ENCODE data around the gene ATG16L1.

Gene ATG16L1

DNA sequence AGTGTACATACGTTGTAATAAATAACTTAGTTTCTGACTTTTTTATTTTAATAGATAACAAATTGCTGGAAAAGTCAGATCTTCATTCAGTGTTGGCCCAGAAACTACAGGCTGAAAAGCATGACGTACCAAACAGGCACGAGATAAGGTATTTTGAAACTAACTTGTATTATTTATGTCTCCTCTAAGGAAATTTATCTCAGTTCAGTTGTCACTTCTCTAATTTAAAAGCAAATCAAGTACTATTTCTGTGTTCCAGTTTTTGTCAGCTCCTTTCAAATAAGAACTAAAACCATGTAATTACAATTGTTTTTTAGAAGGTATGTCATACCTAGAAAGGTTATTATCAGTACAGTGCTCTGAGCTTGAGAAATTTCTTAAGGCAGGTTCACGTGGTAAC, 4.6 kb downstream of the ATG16L1 start:
- Histone ChIP-seq H3K4me3 (ENCODE audit: insufficient read depth, low read depth, low read length) (no peak overlapping the region), H3K27me3 (ENCODE audit: control insufficient read depth, insufficient read depth, low read length, poor library complexity, severe bottlenecking) (no peaks in the 10 kb centered on the region), H3K9me3 (ENCODE audit: control insufficient read depth, low read length) (no peaks in the 10 kb centered on the region), H3K4me1 (ENCODE audit: control insufficient read depth, insufficient read depth, low read length) (no peaks in the 10 kb centered on the region), H3K36me3 (ENCODE audit: control insufficient read depth, insufficient read depth, low read length) (peaks cover 17% of the 10 kb centered on the region), H3K27ac (ENCODE audit: insufficient read depth, low read depth, low read length, poor library complexity, severe bottlenecking) (no peak overlapping the region)
- 91 to 98% methylated on average over 1 to 3 of the region's 4 CpGs for WGBS, 2 experiments

DNA sequence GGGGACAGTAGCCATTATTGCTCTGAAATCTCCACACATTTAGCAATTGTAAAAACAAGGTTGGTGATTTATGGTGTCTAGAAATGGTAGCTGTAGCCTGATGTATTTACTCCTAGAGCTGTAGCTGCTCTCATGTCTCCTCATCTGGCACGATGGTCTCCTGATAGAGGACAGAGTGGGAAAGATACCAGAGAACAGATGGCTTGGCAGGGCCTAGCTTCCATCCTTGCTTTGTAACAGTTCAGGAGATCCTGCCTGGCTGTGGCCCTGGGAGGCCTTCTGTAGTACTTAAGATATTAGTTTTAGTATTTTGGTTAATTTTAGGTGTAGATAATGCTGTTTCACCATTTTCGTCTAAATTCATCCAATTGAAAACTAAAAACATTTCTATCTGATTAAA, 6.7 kb downstream of the ATG16L1 start:
- WGBS, 2 experiments, result 94% methylated on average over 1 to 2 of the region's 2 CpGs
- Histone ChIP-seq H3K27me3 (ENCODE audit: control insufficient read depth, insufficient read depth, low read length, poor library complexity, severe bottlenecking) (no peaks in the 10 kb centered on the region), H3K9me3 (ENCODE audit: control insufficient read depth, low read length) (no peaks in the 10 kb centered on the region), H3K4me3 (ENCODE audit: insufficient read depth, low read depth, low read length) (no peak overlapping the region), H3K4me1 (ENCODE audit: control insufficient read depth, insufficient read depth, low read length) (no peaks in the 10 kb centered on the region), H3K36me3 (ENCODE audit: control insufficient read depth, insufficient read depth, low read length) (peaks cover 32% of the 10 kb centered on the region), H3K27ac (ENCODE audit: insufficient read depth, low read depth, low read length, poor library complexity, severe bottlenecking) (no peak overlapping the region)

DNA sequence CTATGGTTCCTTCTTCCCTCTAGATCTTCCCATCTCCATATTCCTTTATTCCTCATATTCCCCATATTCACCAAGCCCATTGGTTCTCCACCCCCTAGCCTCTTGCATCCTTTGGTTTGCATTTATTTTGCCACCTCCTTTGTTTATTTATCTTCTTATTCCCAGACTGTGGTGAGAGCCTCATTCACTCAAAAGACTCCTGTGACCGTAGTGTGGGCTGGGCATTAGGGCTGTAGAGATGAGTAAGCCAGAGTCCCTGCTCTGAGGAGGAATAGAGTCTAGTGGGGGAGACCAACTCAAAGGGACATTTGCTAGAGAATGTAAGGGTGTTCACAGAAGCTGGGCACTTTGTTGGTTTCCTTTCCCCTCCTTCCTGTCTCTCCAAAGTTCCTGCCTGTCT, 8.3 kb downstream of the ATG16L1 start:
- peaks cover 43% of the 10 kb centered on the region for H3K36me3 ChIP-seq (ENCODE audit: control insufficient read depth, insufficient read depth, low read length)
- H3K27ac ChIP-seq (ENCODE audit: insufficient read depth, low read depth, low read length, poor library complexity, severe bottlenecking), result no peak overlapping the region
- H3K27me3 ChIP-seq (ENCODE audit: control insufficient read depth, insufficient read depth, low read length, poor library complexity, severe bottlenecking), result no peaks in the 10 kb centered on the region
- H3K4me1 ChIP-seq (ENCODE audit: control insufficient read depth, insufficient read depth, low read length), result no peaks in the 10 kb centered on the region
- WGBS, 2 experiments, result 93 to 100% methylated on average over 1 of the region's 1 CpG
- H3K9me3 ChIP-seq (ENCODE audit: control insufficient read depth, low read length), result no peaks in the 10 kb centered on the region
- H3K4me3 ChIP-seq (ENCODE audit: insufficient read depth, low read depth, low read length), result no peak overlapping the region

DNA sequence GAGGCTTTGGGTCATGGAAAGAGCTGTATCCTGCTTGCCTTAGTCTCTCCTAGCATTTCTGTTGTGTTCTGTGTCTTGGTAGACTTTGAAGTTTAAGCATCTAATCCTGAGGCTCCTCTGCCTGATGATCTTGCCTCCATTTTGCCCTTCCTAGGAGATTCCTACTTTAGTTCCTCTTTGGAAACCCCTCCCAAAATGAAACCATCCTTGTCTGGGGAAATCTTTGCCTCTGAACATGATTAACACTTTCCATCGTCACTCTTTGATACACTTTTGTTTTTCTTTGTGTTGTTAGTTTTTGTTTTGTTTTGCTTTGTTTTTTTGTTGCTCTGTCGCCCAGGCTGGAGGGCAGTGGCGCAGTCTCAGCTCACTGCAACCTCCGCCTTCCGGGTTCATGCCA, 9.2 kb downstream of the ATG16L1 start:
- no peak overlapping the region for H3K4me3 ChIP-seq (ENCODE audit: insufficient read depth, low read depth, low read length)
- H3K9me3 ChIP-seq (ENCODE audit: control insufficient read depth, low read length), result no peaks in the 10 kb centered on the region
- 93 to 97% methylated on average over 4 to 5 of the region's 5 CpGs for WGBS, 2 experiments
- no peaks in the 10 kb centered on the region for H3K27me3 ChIP-seq (ENCODE audit: control insufficient read depth, insufficient read depth, low read length, poor library complexity, severe bottlenecking)
- no peak overlapping the region for H3K27ac ChIP-seq (ENCODE audit: insufficient read depth, low read depth, low read length, poor library complexity, severe bottlenecking)
- peaks cover 49% of the 10 kb centered on the region for H3K36me3 ChIP-seq (ENCODE audit: control insufficient read depth, insufficient read depth, low read length)
- no peaks in the 10 kb centered on the region for H3K4me1 ChIP-seq (ENCODE audit: control insufficient read depth, insufficient read depth, low read length)

DNA sequence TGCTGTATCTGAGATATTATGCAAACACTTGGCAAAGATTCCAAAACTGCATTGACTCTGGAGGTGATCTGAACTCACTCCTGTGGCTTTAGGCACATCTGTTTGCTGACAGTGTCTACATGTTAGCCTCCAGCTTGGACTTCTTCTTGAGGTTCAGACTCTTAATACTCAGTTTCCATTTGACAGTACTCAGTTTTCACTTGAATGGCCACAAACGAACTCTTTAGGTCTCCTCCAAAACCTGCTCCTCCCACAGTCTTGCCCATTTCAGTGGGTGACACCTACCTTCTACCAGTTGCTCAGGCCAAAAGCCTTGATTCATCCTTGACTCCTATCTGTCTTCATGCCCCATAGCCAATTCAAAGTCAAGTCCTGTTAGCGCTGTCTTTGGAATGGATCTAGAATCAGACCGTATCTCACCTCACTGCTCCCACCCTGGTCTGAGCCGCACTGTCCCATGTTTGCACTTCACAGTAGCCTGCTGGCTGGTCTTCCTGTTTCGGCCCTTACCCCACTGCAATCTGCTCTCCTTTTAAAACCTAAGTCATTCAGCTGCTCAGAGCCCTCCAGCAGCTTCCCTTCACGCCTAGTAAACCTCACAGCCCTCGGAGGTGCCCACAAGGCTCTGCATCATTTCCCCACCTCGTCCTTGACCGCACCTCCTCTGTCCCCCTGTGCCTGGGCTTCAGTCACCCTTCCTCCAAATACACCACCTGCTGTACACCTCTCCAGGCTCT, 10.5 kb downstream of the ATG16L1 start:
- H3K4me1 ChIP-seq (ENCODE audit: control insufficient read depth, insufficient read depth, low read length), result no peaks in the 10 kb centered on the region
- no peak overlapping the region for H3K27ac ChIP-seq (ENCODE audit: insufficient read depth, low read depth, low read length, poor library complexity, severe bottlenecking)
- no peak overlapping the region for H3K4me3 ChIP-seq (ENCODE audit: insufficient read depth, low read depth, low read length)
- no peaks in the 10 kb centered on the region for H3K27me3 ChIP-seq (ENCODE audit: control insufficient read depth, insufficient read depth, low read length, poor library complexity, severe bottlenecking)
- peaks cover 59% of the 10 kb centered on the region for H3K36me3 ChIP-seq (ENCODE audit: control insufficient read depth, insufficient read depth, low read length)
- no peaks in the 10 kb centered on the region for H3K9me3 ChIP-seq (ENCODE audit: control insufficient read depth, low read length)
- WGBS, 2 experiments, result 94 to 95% methylated on average over 9 of the region's 9 CpGs

DNA sequence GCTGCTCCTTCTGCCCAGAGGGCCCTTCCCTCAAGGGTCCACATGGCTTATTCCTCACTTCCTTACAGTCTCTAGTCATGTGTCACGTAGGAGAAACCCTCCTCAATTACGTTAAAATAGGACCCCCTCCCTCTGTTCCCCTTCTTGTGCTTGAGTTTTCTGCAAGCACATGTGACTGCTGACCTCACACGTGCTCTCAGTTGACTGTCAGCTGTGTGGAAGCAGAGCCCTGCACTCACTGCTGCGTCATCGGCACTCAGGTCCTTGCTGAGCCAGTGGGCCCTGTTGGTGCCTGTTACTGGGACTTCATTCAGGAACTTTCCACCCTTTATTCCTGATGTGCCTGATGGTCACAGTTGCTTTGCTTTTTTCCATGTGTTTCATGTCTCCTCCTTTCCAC, 11.1 kb downstream of the ATG16L1 start:
- Histone ChIP-seq H3K9me3 (ENCODE audit: control insufficient read depth, low read length) (no peaks in the 10 kb centered on the region), H3K36me3 (ENCODE audit: control insufficient read depth, insufficient read depth, low read length) (peaks cover 57% of the 10 kb centered on the region), H3K4me1 (ENCODE audit: control insufficient read depth, insufficient read depth, low read length) (no peaks in the 10 kb centered on the region), H3K4me3 (ENCODE audit: insufficient read depth, low read depth, low read length) (no peak overlapping the region), H3K27ac (ENCODE audit: insufficient read depth, low read depth, low read length, poor library complexity, severe bottlenecking) (no peak overlapping the region), H3K27me3 (ENCODE audit: control insufficient read depth, insufficient read depth, low read length, poor library complexity, severe bottlenecking) (no peaks in the 10 kb centered on the region)
- WGBS, 2 experiments, result 93 to 94% methylated on average over 5 of the region's 5 CpGs

DNA sequence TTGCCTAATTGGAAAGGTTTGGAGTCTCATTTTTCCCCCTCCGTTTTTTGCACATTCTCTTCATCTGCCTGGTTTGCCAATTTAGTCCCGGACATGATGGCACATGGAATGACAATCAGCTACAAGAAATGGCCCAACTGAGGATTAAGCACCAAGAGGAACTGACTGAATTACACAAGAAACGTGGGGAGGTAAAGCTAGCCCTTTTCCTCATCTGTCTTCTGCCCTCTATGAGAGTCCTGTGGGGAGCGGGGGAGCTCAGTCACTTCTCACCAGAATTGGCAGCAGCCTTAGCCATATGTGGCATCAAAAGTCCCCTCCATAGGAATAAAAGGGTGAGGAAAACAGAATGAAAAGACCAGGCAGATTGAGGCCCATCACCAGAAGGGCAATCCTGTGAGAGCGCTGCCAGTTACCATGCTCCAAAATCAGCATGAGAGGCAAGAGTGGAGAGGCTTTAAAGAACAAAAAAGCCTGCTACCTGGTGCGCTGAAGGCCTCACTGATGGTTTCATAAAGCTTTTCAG, 11.6 kb downstream of the ATG16L1 start:
- H3K36me3 ChIP-seq (ENCODE audit: control insufficient read depth, insufficient read depth, low read length), result peaks cover 60% of the 10 kb centered on the region
- 94 to 97% methylated on average over 6 of the region's 6 CpGs for WGBS, 2 experiments
- H3K27me3 ChIP-seq (ENCODE audit: control insufficient read depth, insufficient read depth, low read length, poor library complexity, severe bottlenecking), result no peaks in the 10 kb centered on the region

DNA sequence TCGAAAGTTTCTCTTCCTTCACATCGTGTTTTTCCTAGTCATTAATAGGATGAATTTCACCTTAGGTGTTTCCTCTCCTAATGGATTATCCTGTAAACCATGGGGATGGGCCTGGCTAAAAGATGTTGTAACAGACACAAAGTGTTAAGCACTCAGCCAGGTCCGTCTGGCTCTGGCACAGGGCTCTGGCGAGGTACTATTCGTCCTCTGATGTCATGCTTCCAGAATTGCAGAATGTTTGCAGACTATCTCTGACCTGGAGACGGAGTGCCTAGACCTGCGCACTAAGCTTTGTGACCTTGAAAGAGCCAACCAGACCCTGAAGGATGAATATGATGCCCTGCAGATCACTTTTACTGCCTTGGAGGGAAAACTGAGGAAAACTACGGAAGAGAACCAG, 13.2 kb downstream of the ATG16L1 start:
- H3K27me3 ChIP-seq (ENCODE audit: control insufficient read depth, insufficient read depth, low read length, poor library complexity, severe bottlenecking), result no peaks in the 10 kb centered on the region
- H3K4me3 ChIP-seq (ENCODE audit: insufficient read depth, low read depth, low read length), result no peak overlapping the region
- H3K4me1 ChIP-seq (ENCODE audit: control insufficient read depth, insufficient read depth, low read length), result no peaks in the 10 kb centered on the region
- WGBS, 2 experiments, result 89 to 90% methylated on average over 8 of the region's 8 CpGs
- no peaks in the 10 kb centered on the region for H3K9me3 ChIP-seq (ENCODE audit: control insufficient read depth, low read length)
- peaks cover 62% of the 10 kb centered on the region for H3K36me3 ChIP-seq (ENCODE audit: control insufficient read depth, insufficient read depth, low read length)
- H3K27ac ChIP-seq (ENCODE audit: insufficient read depth, low read depth, low read length, poor library complexity, severe bottlenecking), result no peak overlapping the region

More for the DNA sequence above, 11.6 kb downstream of the ATG16L1 start:
- H3K27ac ChIP-seq (ENCODE audit: insufficient read depth, low read depth, low read length, poor library complexity, severe bottlenecking), result no peak overlapping the region
- H3K4me1 ChIP-seq (ENCODE audit: control insufficient read depth, insufficient read depth, low read length), result no peaks in the 10 kb centered on the region
- H3K4me3 ChIP-seq (ENCODE audit: insufficient read depth, low read depth, low read length), result no peak overlapping the region
- H3K9me3 ChIP-seq (ENCODE audit: control insufficient read depth, low read length), result no peaks in the 10 kb centered on the region

DNA sequence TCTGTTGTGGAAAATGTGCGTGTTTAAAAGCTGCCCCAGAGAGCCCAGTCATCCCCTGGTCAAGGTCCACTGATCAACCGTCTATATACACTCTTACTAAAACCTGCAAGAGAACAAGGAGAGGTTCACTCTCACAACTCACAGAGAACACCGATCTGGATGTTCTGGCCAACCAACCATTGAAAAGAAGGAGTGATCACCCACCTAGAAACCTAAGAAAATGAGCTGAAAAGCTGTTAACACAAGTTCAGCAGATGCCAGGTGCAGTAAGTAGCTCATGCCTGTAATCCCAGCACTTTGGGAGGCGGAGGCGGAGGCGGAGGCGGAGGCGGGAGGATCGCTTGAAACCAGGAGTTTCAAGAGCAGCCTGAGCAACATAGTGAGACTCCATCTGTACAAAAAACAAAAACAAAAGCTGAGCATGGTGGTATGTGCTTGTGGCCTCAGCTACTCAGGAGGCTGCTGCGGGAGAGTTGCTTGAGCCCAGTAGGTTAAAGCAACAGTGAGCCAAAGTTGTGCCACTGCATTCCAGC, 14.5 kb downstream of the ATG16L1 start:
- no peaks in the 10 kb centered on the region for H3K9me3 ChIP-seq (ENCODE audit: control insufficient read depth, low read length)
- WGBS, 2 experiments, result 93 to 94% methylated on average over 10 of the region's 10 CpGs
- no peak overlapping the region for H3K27ac ChIP-seq (ENCODE audit: insufficient read depth, low read depth, low read length, poor library complexity, severe bottlenecking)
- H3K27me3 ChIP-seq (ENCODE audit: control insufficient read depth, insufficient read depth, low read length, poor library complexity, severe bottlenecking), result no peaks in the 10 kb centered on the region
- H3K4me1 ChIP-seq (ENCODE audit: control insufficient read depth, insufficient read depth, low read length), result no peaks in the 10 kb centered on the region
- H3K4me3 ChIP-seq (ENCODE audit: insufficient read depth, low read depth, low read length), result no peak overlapping the region
- peaks cover 62% of the 10 kb centered on the region for H3K36me3 ChIP-seq (ENCODE audit: control insufficient read depth, insufficient read depth, low read length)

DNA sequence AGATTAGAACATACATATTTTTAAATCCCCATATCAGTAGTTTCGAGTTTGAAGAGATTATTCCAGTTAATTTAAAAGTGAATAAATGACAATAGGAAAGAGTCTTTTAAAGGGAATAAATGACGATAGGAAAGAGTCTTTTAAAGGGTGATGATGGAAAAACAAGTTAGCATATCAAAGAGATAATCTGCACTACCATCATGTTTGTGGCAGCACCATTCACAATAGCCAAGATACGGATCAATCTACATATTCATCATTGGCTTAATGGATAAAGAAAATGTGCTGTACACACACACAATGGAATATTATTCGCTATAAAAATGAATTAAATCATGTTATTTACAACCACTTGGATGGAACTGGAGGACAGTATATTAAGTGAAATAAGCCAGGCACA, 15.0 kb downstream of the ATG16L1 start:
- WGBS, 2 experiments, result 84 to 97% methylated on average over 3 to 4 of the region's 4 CpGs
- peaks cover 57% of the 10 kb centered on the region for H3K36me3 ChIP-seq (ENCODE audit: control insufficient read depth, insufficient read depth, low read length)
- H3K4me3 ChIP-seq (ENCODE audit: insufficient read depth, low read depth, low read length), result no peak overlapping the region
- no peaks in the 10 kb centered on the region for H3K9me3 ChIP-seq (ENCODE audit: control insufficient read depth, low read length)
- H3K27me3 ChIP-seq (ENCODE audit: control insufficient read depth, insufficient read depth, low read length, poor library complexity, severe bottlenecking), result no peaks in the 10 kb centered on the region
- H3K27ac ChIP-seq (ENCODE audit: insufficient read depth, low read depth, low read length, poor library complexity, severe bottlenecking), result no peak overlapping the region
- no peaks in the 10 kb centered on the region for H3K4me1 ChIP-seq (ENCODE audit: control insufficient read depth, insufficient read depth, low read length)
